Measurements from ENCODE around the gene CD83. TPM values are rescaled to one million over a fixed set of nuclear protein-coding genes. Genes with fewer than 3 reads are reported as not detected.

The CD83 gene
- total and polyA plus RNA-seq, 2 of the 4 experiments (the other 2 are of a cell fraction): 2.0 to 2.5 TPM

- Histone ChIP-seq H3K56ac (ENCODE audit: extremely low read depth, insufficient read depth, low read length) (no peak overlapping the region), H3K23ac (ENCODE audit: low read depth, low read length) (no peak overlapping the region), H2BK20ac (ENCODE audit: low read depth, low read length) (no peak overlapping the region), H2AK5ac (ENCODE audit: low read depth, low read length) (no peak overlapping the region), H3K9me3 (ENCODE audit: control insufficient read depth, insufficient read depth, low read length) (no peaks in the 10 kb centered on the region; the same call in 1 of the 2 replicates), H3K9me1 (ENCODE audit: insufficient read depth, low read length) (no peaks in the 10 kb centered on the region), H3K4me2 (ENCODE audit: low read depth, low read length) (no peak overlapping the region), H4K8ac (ENCODE audit: low read depth in 2 of 2, low read length in 2 of 2) (no peak overlapping the region), H3K79me1 (ENCODE audit: low read depth in 1 of 2, low read length in 2 of 2) (no peaks in the 10 kb centered on the region), H3K27me3 (ENCODE audit: control insufficient read depth, insufficient read depth, low read length) (peaks cover 24% of the 10 kb centered on the region), H3K36me3 (ENCODE audit: control insufficient read depth, insufficient read depth, low read length) (no peaks in the 10 kb centered on the region), H4K20me1 (ENCODE audit: insufficient read depth, low read length) (no peaks in the 10 kb centered on the region), H4K91ac (ENCODE audit: insufficient read depth, low read depth, low read length) (no peak overlapping the region), H3K14ac (replicated peaks; ENCODE audit: low read depth, low read length) (no peak overlapping the region), H3K27ac (ENCODE audit: insufficient read depth, low read length) (no peak overlapping the region), H2BK5ac (ENCODE audit: low read depth, low read length, poor library complexity, severe bottlenecking) (no peak overlapping the region), H4K5ac (ENCODE audit: low read depth, low read length) (no peak overlapping the region), H2AK9ac (replicated peaks; ENCODE audit: low read depth, low read length, poor library complexity) (no peak overlapping the region), H3K4me3 (ENCODE audit: insufficient read depth, low read depth, low read length) (no peak overlapping the region), H3K9ac (ENCODE audit: low read depth, low read length) (no peak overlapping the region), H2BK120ac (ENCODE audit: low read depth, low read length) (no peak overlapping the region), H3K18ac (ENCODE audit: low read depth, low read length) (no peak overlapping the region), H3K4ac (ENCODE audit: low read depth, low read length) (no peak overlapping the region), H2BK15ac (ENCODE audit: low read depth, low read length) (no peak overlapping the region), H3K4me1 (ENCODE audit: control insufficient read depth, insufficient read depth, low read length) (no peaks in the 10 kb centered on the region), H2AFZ (replicated peaks; ENCODE audit: low read length, poor library complexity) (no peak overlapping the region)
- TF ChIP-seq POLR2A (IDR thresholded peaks at IDR 0.05; ENCODE audit: low read depth, low read length) (no peak), SMC3 (IDR thresholded peaks at IDR 0.05; ENCODE audit: low read depth, low read length) (no peak), FOS (IDR thresholded peaks at IDR 0.05; ENCODE audit: low read depth, low read length) (no peak), MAFK (IDR thresholded peaks at IDR 0.05; ENCODE audit: low read depth, low read length) (no peak), MAZ (IDR thresholded peaks at IDR 0.05; ENCODE audit: borderline replicate concordance, low read depth, low read length) (no peak), RCOR1 (IDR thresholded peaks at IDR 0.05; ENCODE audit: insufficient replicate concordance, low read length) (no peak), MXI1 (IDR thresholded peaks at IDR 0.05; ENCODE audit: borderline replicate concordance, low read depth, low read length) (no peak)
- WGBS, 2 experiments (ENCODE audit: extremely low coverage in 2 of 2, insufficient read length in 1 of 2): no CpG with 5 or more reads among the region's 4 CpGs
- DNase-seq (no peak), ATAC-seq (ENCODE audit: low read depth) (no peak)
- in situ Hi-C loops (cut with MboI; ENCODE audit: low sequenced_read_pairs): no loop called here
- dilution Hi-C loops (cut with HindIII; ENCODE audit: low sequenced_read_pairs, unreplicated experiment): no loop called here
- no TSS peak for BruUV-seq (replicated peaks)
- intact Hi-C loops (cut with micrococcal nuclease): no loop called here
- ChIA-PET CTCF (interaction anchor here (1.2 kb wide), 1 partner anchor 13 kb away, joined by 3 read pairs; no protein-coding TSS in a partner anchor), POLR2A (ENCODE audit: unreplicated experiment) (interaction anchor here (0.6 kb wide), 1 partner anchor 164 kb away, joined by 8 read pairs; the partner anchor contains the start of gene RNF182)
These were observed 28.9 kb upstream of the CD83 start for GRCh38 chr6:14088600-14089192.

All from IMR-90 (cell line).